Superior temporal gyrus (tissue), 1 donor: ENCODE data around the gene NKAIN2.

Experiments used
- DNase-seq: peaks from one replicate; pipeline ENCODE4 v3.0.0-alpha.2; 2016; ENCODE audit errors: extremely low spot score

NKAIN2 gene

DNA sequence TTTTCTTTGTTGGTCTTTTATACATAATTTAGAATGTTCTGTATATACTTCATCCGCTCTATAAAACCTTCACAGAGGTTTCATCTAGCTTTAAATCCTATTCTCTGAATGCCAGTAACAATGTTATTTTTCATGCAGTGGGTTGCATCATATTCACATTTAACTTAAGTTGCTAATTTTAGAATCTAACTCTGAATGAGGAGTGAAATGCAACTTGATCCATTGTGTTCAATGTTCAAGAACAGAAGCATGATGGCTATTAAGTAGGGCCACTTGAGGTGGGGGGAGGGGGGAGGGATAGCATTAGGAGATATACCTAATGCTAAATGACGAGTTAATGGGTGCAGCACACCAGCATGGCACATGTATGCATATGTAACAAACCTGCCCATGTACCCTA, 224.5 kb downstream of the NKAIN2 start:
- no peak for DNase-seq

DNA sequence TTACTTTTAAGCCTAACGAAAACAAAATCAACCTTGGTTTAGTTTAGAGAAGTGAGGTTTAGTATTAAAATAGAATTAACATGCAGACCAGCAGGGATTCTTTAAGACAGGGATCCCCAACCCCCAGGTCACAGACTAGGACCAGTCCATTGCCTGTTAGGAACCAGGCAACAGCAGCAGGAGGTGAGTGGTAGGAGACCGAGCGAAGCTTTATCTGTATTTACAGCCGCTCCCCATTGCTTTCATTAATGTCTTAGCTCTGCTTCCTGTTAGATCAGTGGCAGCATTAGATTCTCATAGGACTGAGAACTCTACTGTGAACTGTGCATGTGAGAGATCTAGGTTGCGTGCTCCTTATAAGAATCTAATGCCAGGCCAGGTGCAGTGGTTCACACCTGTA, 225.9 kb downstream of the NKAIN2 start:
- DNase-seq = no peak

DNA sequence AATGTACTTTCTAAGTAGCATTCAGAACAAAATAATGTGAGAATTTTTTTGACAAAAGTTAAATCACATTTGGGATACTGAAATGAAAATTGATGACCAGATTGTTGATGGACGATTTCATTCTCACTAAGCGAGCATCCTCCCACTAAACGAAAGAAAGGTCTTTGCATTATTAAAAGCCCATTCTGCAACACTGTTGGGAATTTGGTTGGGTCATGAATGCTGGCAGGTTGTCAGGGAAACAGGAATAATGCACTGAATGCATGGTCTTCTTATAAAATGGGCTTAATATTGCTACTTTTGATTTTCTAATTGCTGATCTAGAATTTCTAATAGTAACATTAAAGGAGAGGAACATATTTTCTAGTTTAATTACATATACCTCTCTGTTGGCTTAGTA, 229.8 kb downstream of the NKAIN2 start:
- DNase-seq = no peak

DNA sequence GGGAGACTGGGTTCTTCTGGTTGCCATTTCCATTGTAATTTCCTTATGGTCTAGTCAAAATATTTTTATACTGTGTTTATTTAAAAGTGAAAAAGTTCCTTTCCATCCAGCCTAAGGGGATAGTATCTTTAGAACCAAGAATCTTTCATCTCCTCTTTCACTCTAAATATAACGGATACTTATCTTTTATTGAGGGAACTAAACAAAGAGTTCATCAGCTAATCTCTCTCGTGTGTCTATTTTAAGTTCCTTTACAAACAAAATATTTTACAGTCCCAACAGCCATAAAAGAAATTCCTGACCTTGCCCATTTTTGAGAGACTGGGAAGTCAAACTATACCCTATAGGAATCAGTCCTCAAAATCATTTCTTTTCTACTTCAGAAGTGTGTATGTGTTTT, 232.7 kb downstream of the NKAIN2 start:
- no peak for DNase-seq

DNA sequence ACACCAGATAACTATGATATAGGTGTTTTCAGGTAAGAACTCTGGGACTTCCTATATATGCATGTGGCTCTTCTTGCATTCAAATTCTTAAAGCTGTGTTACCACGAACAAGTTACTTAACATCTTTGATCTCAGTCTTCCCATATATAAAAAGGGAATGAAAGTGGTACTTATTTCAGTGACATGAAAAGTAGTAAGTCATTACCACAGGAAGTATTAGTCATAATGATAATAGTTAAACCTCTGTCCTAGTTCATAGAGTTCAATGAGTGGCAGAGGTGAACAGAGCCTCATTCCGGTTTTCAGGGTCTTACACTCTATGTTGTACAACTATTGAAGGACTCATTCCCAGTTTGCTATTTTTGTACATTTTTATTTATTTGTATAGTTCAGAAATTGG, 237.0 kb downstream of the NKAIN2 start:
- DNase-seq = no peak

DNA sequence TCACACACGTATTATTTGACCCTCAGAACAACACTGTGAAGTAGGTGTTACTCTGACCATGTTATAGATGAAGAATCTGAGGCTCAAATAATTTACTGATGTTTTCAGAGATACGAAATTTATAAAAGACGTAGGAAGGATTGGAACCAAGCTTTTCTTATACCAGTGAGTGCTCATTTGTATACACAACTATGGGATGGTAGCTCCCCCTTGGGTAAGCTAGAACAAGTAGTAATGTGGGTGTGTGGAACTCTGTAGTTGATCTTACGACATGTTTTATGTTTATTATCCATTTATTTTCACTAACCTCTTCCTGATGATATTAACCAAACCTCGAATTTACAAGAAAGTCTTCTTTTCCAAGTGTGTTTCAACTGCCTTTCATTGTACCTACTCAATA, 248.5 kb downstream of the NKAIN2 start:
- no peak for DNase-seq

DNA sequence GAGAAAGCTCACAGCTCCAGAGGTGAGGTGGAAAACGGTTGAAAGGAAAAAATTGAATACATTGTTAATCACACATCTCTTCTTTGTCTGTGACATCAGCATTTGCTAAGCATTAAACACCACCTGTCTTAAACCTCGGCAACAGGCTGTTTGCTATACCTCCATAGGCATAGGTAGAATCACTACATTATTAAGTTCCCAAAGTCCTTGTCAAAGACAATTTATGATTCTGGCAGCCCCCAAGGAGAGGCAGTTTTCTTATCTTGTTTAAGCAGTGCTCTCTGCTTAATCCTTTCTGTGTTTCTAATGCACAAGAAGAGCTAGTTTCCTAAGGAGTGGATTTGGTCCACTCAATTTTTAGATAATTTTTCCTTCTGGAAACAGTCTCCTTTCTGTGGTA, 249.7 kb downstream of the NKAIN2 start:
- no peak for DNase-seq

DNA sequence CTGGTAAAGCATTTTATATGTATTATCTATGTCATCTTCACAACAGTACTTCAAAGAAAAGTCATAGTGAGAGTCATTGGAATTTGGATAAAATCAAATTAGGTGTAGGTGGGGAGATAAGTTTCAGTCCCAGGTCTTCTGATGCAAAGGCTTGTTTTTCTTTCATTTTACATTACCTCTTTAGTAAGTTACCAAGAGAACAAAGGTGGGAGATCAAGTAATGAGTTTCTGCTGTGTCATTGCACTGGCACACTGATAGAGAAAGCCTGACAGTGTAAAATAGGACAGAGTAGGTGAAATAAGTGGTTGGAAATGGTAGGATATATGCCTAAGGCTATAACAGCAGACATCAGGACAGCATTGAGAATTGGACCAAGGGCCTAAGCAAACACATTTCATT, 250.4 kb downstream of the NKAIN2 start:
- DNase-seq = no peak

DNA sequence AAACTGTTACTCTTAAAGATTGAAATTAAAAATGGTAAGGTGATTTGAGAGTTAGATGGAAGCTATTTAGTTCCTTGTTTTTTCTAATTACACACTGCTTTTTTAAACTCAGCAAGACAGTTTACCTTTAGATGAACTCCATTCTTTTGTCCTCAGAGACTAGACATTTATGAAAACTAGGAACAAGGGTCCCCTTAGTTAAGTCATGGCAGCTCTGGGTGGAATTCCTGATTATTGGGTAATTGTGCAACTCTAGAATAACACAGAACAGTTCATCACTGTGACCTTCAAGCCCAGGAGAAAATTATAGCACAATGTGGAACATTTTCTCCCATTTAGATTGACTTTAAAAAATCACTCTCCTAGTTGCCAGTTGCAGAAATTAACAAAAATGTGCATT, 251.7 kb downstream of the NKAIN2 start:
- DNase-seq = no peak

DNA sequence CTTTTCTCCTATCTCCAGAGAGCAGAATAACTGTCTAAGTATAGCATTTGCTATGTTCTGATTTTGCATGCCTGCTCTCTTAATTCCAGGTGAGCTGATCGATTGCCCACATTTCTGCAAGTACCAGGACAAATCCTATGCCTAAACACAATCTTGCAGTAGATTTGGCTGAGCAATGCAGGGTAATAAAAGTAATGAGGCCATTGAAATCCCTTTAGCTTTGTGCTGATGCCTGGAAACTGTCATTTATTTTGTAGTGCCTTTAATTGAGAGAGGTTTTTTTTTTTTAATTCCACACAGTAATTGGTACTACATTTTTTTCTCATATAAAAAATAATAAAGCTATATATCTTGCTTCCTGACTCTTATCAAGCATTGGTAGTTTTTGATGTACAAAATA, 252.3 kb downstream of the NKAIN2 start:
- DNase-seq = no peak

DNA sequence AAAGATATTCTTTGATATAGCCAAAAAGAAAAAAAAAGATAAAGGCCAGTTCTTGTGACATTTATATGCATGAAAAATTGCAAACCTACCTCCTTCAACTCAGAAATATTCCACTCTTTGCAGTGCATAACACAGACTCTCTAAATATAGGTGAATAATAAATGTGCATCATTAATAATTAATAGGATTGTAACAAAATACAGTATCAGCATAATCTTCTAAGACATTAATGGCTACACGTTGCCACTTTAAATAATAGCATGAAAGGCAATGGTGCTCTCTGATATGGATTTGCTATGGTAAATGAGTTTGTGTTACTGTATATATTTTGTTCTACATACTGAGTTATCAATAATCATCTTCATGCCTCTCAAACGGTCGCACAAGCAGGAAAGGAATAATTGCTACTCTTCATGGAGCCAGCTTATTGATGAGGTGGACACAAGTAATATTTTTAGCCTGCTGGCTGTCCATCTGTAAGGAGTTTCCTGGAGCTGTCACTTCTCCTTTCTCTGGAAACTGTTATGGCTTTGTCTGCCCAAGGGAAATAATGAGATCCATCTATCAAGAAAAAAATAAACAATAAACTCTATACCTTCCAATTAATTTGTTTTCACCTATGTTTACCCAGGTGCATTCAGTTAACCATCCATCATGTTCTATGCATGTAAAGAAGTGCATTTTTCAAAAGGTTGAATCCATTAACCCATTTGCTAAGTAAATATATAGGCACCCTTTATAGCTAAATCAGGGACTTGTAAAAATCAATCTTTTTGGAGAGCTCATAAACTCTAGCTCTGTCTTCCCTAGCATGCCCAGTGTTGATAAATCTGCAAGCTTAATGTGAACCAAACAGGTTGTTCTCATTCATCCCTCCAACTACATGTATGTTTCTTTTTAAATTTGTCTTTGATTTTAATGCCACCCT, 253.0 kb downstream of the NKAIN2 start:
- no peak for DNase-seq

DNA sequence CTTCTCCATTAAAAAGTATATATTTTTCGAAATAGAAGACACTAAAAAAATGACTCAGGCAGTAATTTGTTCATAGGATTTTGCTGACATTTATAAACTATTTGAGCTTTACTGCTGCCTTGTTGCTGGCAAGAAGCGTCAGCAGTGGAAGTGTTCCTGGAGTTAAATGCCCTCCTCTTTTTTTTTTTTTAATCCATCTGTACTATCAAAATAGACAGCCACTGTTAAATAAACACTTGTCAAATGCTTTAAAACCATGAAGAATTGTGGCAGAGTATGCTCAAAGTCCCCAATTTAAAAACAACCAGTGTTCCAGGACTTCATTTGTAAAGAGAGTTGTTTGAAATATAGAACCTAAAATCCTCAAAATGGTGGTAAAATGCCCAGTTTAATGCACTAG, 253.8 kb downstream of the NKAIN2 start:
- no peak for DNase-seq

DNA sequence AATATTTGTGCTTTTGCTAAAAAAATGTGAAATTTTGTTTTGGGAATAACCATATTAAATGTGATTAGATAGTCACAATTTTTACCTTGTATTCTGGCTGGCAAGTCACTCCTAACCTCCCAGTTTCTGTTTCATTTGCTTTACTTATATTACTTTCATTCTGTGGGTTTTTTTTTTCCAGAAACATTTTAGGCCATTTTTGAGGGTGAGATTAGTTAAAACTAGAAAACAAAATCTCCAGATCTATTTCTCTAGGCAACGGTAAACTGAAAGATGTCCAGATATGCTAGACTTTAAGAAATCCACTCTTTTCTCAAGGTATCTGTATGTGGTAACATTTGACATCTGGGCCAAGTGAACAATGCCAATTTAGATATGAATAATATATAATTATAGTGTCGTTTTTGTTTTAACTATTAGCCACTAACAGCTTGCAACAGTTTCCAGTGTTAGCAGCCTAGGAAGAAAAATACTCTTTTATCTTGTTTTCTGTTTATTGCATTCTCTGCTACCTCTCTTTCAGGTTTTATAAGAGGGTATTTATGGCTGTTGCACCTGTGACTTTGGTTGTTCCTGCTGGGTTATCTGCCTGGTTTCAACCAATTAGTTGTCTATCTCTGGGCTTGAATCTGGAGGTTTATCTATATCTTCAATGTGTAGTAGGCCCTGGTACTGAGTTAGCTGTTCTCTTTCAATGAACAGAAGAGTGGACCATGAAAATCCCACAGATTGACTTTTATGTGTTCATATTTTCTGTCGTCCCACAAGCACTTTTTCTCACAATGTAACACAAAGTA, 260.9 kb downstream of the NKAIN2 start:
- no peak for DNase-seq

DNA sequence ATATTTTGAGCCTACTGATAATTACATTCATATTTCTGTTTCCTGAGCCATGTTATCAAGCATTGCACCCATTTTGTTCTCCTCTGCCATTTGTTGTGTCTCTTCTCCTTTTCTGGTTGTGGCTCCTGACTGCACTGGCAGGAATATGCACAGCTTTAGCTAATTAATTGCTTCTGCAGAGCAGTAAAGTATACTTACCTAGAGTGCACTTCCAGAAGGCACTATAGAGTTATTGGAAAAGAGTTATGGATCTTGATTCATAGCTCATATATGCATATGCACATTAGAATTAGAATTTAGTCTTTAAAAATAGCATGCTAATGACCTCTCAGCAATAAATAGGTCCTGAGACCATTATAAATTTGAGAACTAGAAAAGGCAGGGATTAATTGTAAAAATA, 262.6 kb downstream of the NKAIN2 start:
- no peak for DNase-seq

DNA sequence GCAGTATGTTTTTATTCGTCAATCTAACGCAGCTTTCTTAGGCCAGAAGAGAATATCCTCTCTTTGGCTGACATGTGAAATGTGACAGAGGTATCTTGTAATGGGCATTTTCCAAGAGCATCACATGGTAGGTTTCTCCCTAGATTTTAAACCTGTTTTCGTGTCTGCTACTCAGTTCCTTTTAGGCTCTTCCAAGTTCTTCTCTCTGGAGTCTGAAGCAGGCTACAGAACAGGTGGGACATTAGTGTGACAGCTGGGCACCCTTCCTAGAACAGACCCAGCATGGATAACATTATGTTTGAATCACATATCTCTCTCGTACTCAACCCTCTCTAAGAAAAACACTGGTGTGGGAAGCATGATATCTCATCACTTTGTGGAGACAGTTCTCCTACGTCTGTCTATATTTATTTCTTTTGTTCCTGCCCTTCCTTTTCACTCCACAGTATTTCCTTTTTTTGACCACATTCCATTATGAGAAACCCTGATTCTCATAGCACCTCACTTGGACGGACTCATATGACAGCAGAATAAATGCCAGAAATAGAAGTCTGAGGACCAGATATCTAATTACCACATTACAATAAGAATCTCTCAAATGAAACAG, 263.4 kb downstream of the NKAIN2 start:
- DNase-seq = peak; percentile 71

DNA sequence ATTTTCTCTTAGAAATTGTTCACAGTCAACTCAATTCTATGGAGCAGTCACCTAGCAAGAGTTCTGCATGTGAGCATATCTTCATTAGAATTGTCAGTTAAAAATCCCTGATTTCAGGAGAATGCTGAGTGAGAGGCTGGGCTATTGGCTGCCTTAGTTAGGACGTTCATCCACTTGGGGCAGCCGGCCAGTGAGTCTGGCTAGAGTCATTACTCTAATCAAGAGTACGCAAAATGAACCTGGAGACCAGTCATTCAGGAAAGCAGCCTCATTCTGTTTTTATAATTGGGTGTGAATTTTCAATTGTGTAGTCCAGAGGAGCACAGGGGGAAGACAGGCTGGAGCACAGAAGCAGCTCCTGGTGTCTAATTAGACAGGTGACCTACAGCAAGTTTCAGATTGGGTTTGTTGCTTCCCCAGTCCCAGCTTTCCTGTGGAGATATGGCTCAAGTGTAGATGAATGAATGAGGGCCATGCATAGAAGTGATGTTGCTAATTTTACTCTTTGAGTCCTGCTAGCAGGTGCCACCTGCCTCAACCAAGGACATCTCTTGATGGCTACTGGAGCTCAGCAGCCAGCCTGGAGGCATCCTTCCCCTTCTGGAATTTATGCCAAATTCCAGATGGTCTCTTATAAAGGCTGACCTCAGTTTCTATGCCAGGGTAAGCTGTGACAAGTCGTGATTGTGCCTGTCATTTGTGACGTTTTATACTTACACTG, 265.7 kb downstream of the NKAIN2 start:
- DNase-seq = no peak

DNA sequence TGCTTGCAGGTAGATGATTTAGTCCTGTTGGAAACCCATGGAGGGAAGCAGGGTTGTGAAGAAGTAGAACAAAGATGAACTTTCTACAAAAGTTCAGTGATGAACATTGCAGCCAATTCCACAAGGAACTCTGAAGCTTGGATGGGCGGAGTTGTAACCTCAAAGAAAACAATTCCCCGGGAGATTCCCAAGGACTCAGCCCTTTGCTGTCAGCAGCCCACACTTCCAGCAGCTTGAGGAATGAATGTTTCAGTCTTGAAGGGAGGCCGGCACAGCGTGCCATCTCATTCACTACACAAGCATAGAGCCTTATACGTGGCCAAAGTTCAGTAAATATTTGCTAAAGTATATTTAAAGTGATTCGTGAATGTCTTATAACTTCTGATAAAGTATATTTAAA, 269.4 kb downstream of the NKAIN2 start:
- no peak for DNase-seq

DNA sequence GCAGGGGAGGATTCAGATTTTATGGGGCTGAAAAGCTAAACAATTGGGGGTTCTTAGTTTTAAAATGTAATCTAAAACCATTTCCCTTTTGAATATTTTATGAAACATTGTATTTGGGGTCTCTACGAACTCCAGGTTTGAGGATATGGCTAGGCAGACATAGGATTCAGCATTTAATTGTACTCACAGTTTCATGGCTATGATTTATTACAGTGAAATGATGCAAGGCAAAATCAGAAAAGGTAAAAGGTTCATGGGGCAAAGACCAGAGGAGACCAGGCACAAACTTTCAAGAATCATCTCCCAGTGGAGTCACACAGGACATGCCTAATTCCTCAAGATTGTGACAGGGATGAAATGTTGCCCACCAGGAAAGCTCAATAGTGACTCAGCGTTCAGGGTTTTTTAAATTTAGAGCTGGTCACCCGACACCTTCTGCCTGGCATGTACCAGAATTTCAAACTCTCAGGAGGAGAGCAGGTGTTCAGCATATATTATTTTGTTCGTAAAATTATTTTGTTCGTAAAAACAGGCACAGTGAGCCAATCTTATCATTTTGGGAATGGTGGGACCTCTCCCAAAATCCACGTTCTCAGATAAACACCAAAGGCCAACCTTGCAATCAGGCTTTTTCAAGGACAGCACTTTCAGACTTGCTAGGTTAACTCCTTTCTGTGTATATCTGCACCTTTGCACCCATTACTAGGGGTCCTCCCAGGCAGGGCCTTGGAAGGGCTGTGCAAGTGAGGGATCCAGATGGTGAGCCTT, 270.3 kb downstream of the NKAIN2 start:
- no peak for DNase-seq

DNA sequence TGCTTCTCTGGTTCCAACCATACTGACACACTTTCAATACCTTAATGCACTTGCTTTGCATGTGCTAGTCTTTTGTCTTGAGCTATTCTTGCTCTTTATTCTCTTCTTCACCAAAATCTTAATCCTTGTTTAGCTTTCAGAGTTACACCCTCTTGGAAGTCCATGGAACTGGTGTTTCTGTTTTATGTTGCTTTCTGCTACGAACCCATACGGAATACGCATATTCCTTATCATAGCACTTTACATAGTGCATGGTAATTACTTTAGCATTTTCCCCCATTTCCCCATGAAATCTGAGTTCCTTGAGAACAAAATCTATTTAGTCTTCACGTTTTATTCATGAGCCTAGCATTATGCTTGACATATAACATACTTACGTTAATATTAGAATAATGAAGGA, 270.9 kb downstream of the NKAIN2 start:
- no peak for DNase-seq

DNA sequence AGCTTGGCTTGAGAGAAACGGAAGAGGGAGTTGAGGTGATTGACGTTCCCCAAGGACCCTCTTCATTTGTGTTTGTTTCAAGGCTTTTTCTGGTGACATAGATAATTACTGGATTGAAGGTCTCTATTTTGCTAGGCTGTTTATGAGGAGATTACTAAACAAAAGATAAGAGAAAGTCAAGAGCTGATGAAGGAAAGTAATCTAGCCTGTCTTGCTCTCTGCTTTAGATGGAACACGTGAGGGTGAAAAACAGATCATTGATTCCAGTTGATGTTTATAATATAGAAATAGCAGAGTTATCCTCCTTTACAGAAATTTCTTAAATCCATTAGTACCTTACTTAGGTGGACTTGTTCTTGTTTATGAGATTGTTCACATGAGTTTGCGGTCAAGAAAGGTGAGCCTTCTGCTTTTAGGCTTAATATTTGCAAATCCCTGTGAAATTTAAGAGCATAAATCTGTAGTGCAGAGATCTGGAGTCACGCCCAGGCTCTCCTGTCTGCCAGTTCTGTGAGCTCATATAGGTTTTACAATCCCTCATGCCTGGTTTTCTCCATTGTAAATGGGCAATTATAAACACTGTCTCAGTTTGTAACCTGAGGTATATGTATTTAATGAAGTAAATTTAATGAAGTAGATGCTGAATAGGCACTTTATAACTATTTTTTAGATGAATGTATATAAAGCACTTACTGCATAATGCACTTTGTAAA, 272.8 kb downstream of the NKAIN2 start:
- no peak for DNase-seq

DNA sequence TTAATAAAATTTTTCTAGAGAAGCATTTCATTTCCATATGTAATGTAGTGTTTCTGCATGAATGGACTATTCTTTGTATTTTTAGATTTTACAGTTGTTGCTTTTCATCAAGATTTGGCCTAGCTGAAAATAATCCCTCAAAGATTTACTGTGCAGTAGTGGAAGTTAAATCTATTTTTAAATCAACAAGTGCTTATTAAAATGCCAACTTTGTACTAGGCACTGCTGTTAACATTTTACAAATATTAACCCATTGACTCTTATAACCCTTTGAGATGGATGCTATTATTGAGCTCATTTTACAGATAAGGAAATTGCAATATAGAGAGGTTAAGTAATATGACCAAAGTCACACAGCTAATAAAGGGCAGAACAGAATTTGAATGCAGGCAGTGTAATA, 274.5 kb downstream of the NKAIN2 start:
- DNase-seq = no peak
